K562 (cell line): ENCODE results near the gene DGCR6L. TPM values are rescaled to one million over a fixed set of nuclear protein-coding genes. Genes with fewer than 3 reads are reported as not detected.

ENCODE experiments used
- CGGBP1 ChIP-seq: fragments of 250-450 bp; sonication (Bioruptor Pico); IDR thresholded peaks from 2 replicates; pipeline ENCODE4 v1.9.0; 2021; ENCODE audit warnings: mild to moderate bottlenecking
- DIDO1 ChIP-seq: fragments of 450-650 bp; IDR thresholded peaks from 2 replicates; pipeline ENCODE4 v1.6.1; 2016; ENCODE audit warnings: low read depth, missing biosample characterization, missing genetic modification characterization
- ETV6 ChIP-seq, 3 experiments: fragments of 150-350 bp in 1 of 3; sonication (generic) in 1 of 3; formaldehyde crosslinking in 1 of 3; IDR thresholded peaks; 2 replicates each; pipeline versions ENCODE4 v1.6.1 to v1.8.0; 2014 to 2022; ENCODE audit warnings: borderline replicate concordance in 2 of 3, low read depth in 2 of 3, antibody characterized with exemption in 1 of 3, low read length in 1 of 3, mild to moderate bottlenecking in 1 of 3, missing genetic modification reagents in 1 of 3
- FOSL1 ChIP-seq: fragments of 200-800 bp; sonication (Bioruptor generic); conservative IDR thresholded peaks from 2 replicates; pipeline ENCODE4 v1.6.1; 2016; ENCODE audit warnings: missing genetic modification characterization, missing compliant biosample characterization
- FOXP4 ChIP-seq: sonication (generic); formaldehyde crosslinking; IDR thresholded peaks from 2 replicates; pipeline ENCODE4 v1.8.0; 2022; ENCODE audit warnings: mild to moderate bottlenecking, missing genetic modification reagents, borderline replicate concordance
- PHB ChIP-seq: fragments of 250-450 bp; sonication (Bioruptor Pico); IDR thresholded peaks from 2 replicates; pipeline ENCODE4 v1.5.0; 2021
- PHB2 ChIP-seq: fragments of 450-650 bp; IDR thresholded peaks from 2 replicates; pipeline ENCODE4 v1.6.1; 2017; ENCODE audit warnings: low read depth
- POU5F1 ChIP-seq: fragments of 150-350 bp; IDR thresholded peaks from 2 replicates; pipeline ENCODE4 v1.6.1; 2014; ENCODE audit warnings: borderline replicate concordance, low read length, low read depth, mild to moderate bottlenecking; ENCODE audit not compliant: partially characterized antibody
- TEAD4 ChIP-seq, 2 experiments: sonication (generic) in 1 of 2; formaldehyde crosslinking in 1 of 2; IDR thresholded peaks; 2 replicates each; pipeline versions ENCODE4 v1.6.1 to v1.8.0; 2012 to 2022; ENCODE audit warnings: borderline replicate concordance in 1 of 2, inconsistent platforms in 1 of 2, low read length in 1 of 2, mild to moderate bottlenecking in 1 of 2, missing genetic modification reagents in 1 of 2
- ZNF280B ChIP-seq: fragments of 250-450 bp; sonication (Bioruptor Pico); IDR thresholded peaks from 2 replicates; pipeline ENCODE4 v1.5.1; 2021; ENCODE audit warnings: mild to moderate bottlenecking
- ZNF407 ChIP-seq: fragments of 450-650 bp; IDR thresholded peaks from 2 replicates; pipeline ENCODE4 v1.6.1; 2016; ENCODE audit warnings: low read depth
- ZNF561 ChIP-seq: fragments of 450-650 bp; formaldehyde crosslinking; conservative IDR thresholded peaks from 2 replicates; pipeline ENCODE4 v1.4.0; 2020; ENCODE audit warnings: mild to moderate bottlenecking, moderate library complexity
- ZNF780A ChIP-seq: fragments of 250-450 bp; sonication (Bioruptor Pico); IDR thresholded peaks from 2 replicates; pipeline ENCODE4 v1.5.0; 2021; ENCODE audit warnings: mild to moderate bottlenecking
- ZZZ3 ChIP-seq: fragments of 450-650 bp; IDR thresholded peaks from 2 replicates; pipeline ENCODE4 v1.6.1; 2016; ENCODE audit warnings: antibody characterized with exemption, mild to moderate bottlenecking, moderate library complexity
- polyA plus RNA-seq, 8 experiments: library from polyadenylated mRNA; depleted of rRNA in 4 of 8; stranded (reverse) in 5 of 8; unstranded in 3 of 8; fragments of >200 nt; fragmentation: Nextera tagmentation in 2 of 8; fragmentation: Illumina TruSeq in 1 of 8; extraction: Ambion mirVana in 2 of 8; extraction: Trizol in 1 of 8; gene quantifications; 2 replicates each; pipeline versions ENCODE4 v1.2.1 to v1.2.3, GENCODE V29; 2011 to 2014; ENCODE audit warnings: inconsistent platforms in 1 of 8, missing spikeins in 1 of 8
- total RNA-seq, 7 experiments: library from RNA; depleted of rRNA in 6 of 7; stranded (reverse); fragments of >200 nt in 6 of 7; fragmentation: Illumina TruSeq in 2 of 7; extraction: Trizol in 2 of 7; gene quantifications; 2 replicates each; pipeline versions ENCODE4 v1.2.1 to v1.2.3, GENCODE V29; 2011 to 2021; ENCODE audit warnings: low replicate concordance in 1 of 7

DGCR6L gene
- total and polyA plus RNA-seq, 9 of the 15 experiments (the other 6 are each of a cell fraction or from before 2014, with no cell fraction given) = 3.6 to 151 (median 51.0) TPM

GRCh38 chr22:20279662-20280134 lies 40.2 kb downstream of the DGCR6L start (continued):
- TF ChIP-seq ZNF407 (no peak), PHB (CRISPR knock-in tag) (no peak), TEAD4 (IDR thresholded peaks at IDR 0.05; ENCODE audit: low read length) (peak; percentile 11; the same call in 1 of the 2 replicates), TEAD4 (CRISPR knock-in tag; IDR thresholded peaks at IDR 0.05; ENCODE audit: borderline replicate concordance) (no peak), ETV6 (IDR thresholded peaks at IDR 0.05; ENCODE audit: borderline replicate concordance in 1 of 2, low read depth in 2 of 2, low read length in 1 of 2) (no peak), ETV6 (CRISPR knock-in tag; IDR thresholded peaks at IDR 0.05; ENCODE audit: borderline replicate concordance) (no peak), ZNF561 (CRISPR knock-in tag) (no peak), FOXP4 (CRISPR knock-in tag) (peak; percentile 78; the same call in 1 of the 2 replicates), ZNF780A (CRISPR knock-in tag) (no peak), PHB2 (no peak), ZZZ3 (no peak), POU5F1 (no peak), CGGBP1 (no peak), DIDO1 (tag) (no peak), ZNF280B (no peak), FOSL1 (tag) (peak; percentile 97)
